Endothelial cell of umbilical vein (primary cell): ENCODE results near the gene CHD9NB.

Experiments
- EZH2 ChIP-seq: IDR thresholded peaks from 2 replicates; pipeline ENCODE4 v1.6.1; 2012; ENCODE audit warnings: borderline replicate concordance, low read depth, mild to moderate bottlenecking, moderate library complexity, low read length, inconsistent platforms; ENCODE audit not compliant: severe bottlenecking
- GATA2 ChIP-seq: IDR thresholded peaks from 2 replicates; pipeline ENCODE4 v1.7.0; 2011; ENCODE audit warnings: low read depth, mild to moderate bottlenecking, moderate library complexity, mixed read lengths, low read length; ENCODE audit not compliant: insufficient read length, insufficient read depth
- JUN ChIP-seq: IDR thresholded peaks from 2 replicates; pipeline ENCODE4 v1.6.1; 2011; ENCODE audit warnings: borderline replicate concordance, low read depth; ENCODE audit not compliant: insufficient read length, insufficient read depth
- MYC ChIP-seq: IDR thresholded peaks from one replicate; pipeline ENCODE4 v1.6.1; 2011; ENCODE audit warnings: mild to moderate bottlenecking, low read depth, low read length
- POLR2A ChIP-seq: IDR thresholded peaks from 2 replicates; pipeline ENCODE4 v1.6.1; 2012; ENCODE audit warnings: low read depth, mild to moderate bottlenecking, control low read depth, low read length
- POLR2AphosphoS5 ChIP-seq: IDR thresholded peaks from 2 replicates; pipeline ENCODE4 v1.6.1; 2012; ENCODE audit warnings: low read depth, mild to moderate bottlenecking, control low read depth, low read length, moderate library complexity; ENCODE audit not compliant: insufficient read depth
- TF ChIP-seq, protein P1 (sequence below), 2 donors: IDR thresholded peaks; 1 replicate in 1 of 2; 2 replicates in 1 of 2; pipeline ENCODE4 v1.5.1; 2011; ENCODE audit warnings: low read length in 2 of 2, mild to moderate bottlenecking in 2 of 2, moderate library complexity in 2 of 2, control low read depth in 1 of 2, inconsistent platforms in 1 of 2, low read depth in 1 of 2; ENCODE audit not compliant: insufficient read depth in 1 of 2; ENCODE audit errors: extremely low read depth in 1 of 2

GRCh38 chr16:53043428-53043831 is 9.3 kb downstream of the CHD9NB start:
- TF ChIP-seq POLR2AphosphoS5, result no peak
- TF ChIP-seq POLR2A, result no peak
- TF ChIP-seq, protein P1, sequence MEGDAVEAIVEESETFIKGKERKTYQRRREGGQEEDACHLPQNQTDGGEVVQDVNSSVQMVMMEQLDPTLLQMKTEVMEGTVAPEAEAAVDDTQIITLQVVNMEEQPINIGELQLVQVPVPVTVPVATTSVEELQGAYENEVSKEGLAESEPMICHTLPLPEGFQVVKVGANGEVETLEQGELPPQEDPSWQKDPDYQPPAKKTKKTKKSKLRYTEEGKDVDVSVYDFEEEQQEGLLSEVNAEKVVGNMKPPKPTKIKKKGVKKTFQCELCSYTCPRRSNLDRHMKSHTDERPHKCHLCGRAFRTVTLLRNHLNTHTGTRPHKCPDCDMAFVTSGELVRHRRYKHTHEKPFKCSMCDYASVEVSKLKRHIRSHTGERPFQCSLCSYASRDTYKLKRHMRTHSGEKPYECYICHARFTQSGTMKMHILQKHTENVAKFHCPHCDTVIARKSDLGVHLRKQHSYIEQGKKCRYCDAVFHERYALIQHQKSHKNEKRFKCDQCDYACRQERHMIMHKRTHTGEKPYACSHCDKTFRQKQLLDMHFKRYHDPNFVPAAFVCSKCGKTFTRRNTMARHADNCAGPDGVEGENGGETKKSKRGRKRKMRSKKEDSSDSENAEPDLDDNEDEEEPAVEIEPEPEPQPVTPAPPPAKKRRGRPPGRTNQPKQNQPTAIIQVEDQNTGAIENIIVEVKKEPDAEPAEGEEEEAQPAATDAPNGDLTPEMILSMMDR (IDR thresholded peaks at IDR 0.05; ENCODE audit: extremely low read depth in 1 of 2, insufficient read depth in 1 of 2, low read depth in 1 of 2, low read length in 2 of 2), result no peak
- TF ChIP-seq EZH2, result no peak
- TF ChIP-seq MYC, result no peak
- no peak for TF ChIP-seq GATA2
- TF ChIP-seq JUN, result no peak
